Liver (tissue), 9 donors: ENCODE data around the gene NAV2. TPM values are rescaled to one million over a fixed set of nuclear protein-coding genes. Genes with fewer than 3 reads are reported as not detected.

Experiments
- DNase-seq: peaks from one replicate; pipeline ENCODE4 v3.0.0-alpha.2; 2017; ENCODE audit warnings: low spot score
- H3K27ac ChIP-seq, 2 donors: one replicate each; pipeline ENCODE4 v1.7.0; 2013; ENCODE audit warnings: inconsistent platforms in 2 of 2, low read length in 2 of 2, control low read depth in 1 of 2, low read depth in 1 of 2, mild to moderate bottlenecking in 1 of 2
- H3K27me3 ChIP-seq, 4 donors: one replicate each; pipeline versions ENCODE4 v1.6.1 to v1.7.0; 2013; ENCODE audit warnings: low read length in 3 of 4, inconsistent platforms in 1 of 4, mild to moderate bottlenecking in 1 of 4, moderate library complexity in 1 of 4; ENCODE audit not compliant: control insufficient read depth in 4 of 4, insufficient read depth in 4 of 4
- H3K36me3 ChIP-seq, 4 donors: one replicate each; pipeline versions ENCODE4 v1.6.1 to v1.7.0; 2013; ENCODE audit warnings: low read length in 3 of 4, mild to moderate bottlenecking in 3 of 4, low read depth in 1 of 4, moderate library complexity in 1 of 4; ENCODE audit not compliant: control insufficient read depth in 4 of 4, insufficient read depth in 3 of 4
- H3K4me1 ChIP-seq, 4 donors: one replicate each; pipeline versions ENCODE4 v1.6.1 to v1.7.0; 2013; ENCODE audit warnings: low read length in 3 of 4, mild to moderate bottlenecking in 3 of 4, moderate library complexity in 1 of 4; ENCODE audit not compliant: control insufficient read depth in 4 of 4, insufficient read depth in 4 of 4
- H3K4me3 ChIP-seq, 3 donors: one replicate each; pipeline versions ENCODE4 v1.6.1 to v1.7.0; 2013; ENCODE audit warnings: low read length in 3 of 3, control low read depth in 1 of 3, low read depth in 1 of 3, mild to moderate bottlenecking in 1 of 3
- H3K9ac ChIP-seq, 2 donors: one replicate each; pipeline ENCODE4 v1.7.0; 2013; ENCODE audit warnings: low read length in 2 of 2, mild to moderate bottlenecking in 2 of 2, moderate library complexity in 2 of 2, control low read depth in 1 of 2, low read depth in 1 of 2
- H3K9me3 ChIP-seq, 4 donors: one replicate each; pipeline versions ENCODE4 v1.6.1 to v1.7.0; 2013; ENCODE audit warnings: low read length in 3 of 4; ENCODE audit not compliant: control insufficient read depth in 4 of 4
- FOXA1 ChIP-seq: IDR thresholded peaks from 2 replicates; pipeline ENCODE4 v1.6.1; 2016; ENCODE audit warnings: antibody characterized with exemption
- GABPA ChIP-seq, 2 donors: IDR thresholded peaks in 1 of 2; conservative IDR thresholded peaks in 1 of 2; 2 replicates each; pipeline ENCODE4 v1.6.1; 2016; ENCODE audit warnings: antibody characterized with exemption in 2 of 2, mild to moderate bottlenecking in 1 of 2, moderate library complexity in 1 of 2
- HNF4A ChIP-seq, 2 donors: conservative IDR thresholded peaks; 2 replicates each; pipeline ENCODE4 v1.6.1; 2016; ENCODE audit warnings: antibody characterized with exemption in 2 of 2, mild to moderate bottlenecking in 2 of 2
- JUND ChIP-seq, 2 donors: IDR thresholded peaks; 2 replicates each; pipeline ENCODE4 v1.6.1; 2016; ENCODE audit warnings: antibody characterized with exemption in 2 of 2
- MAX ChIP-seq: IDR thresholded peaks from 2 replicates; pipeline ENCODE4 v1.6.1; 2016; ENCODE audit warnings: antibody characterized with exemption
- NR2F2 ChIP-seq: IDR thresholded peaks from 2 replicates; pipeline ENCODE4 v1.6.1; 2016; ENCODE audit warnings: antibody characterized with exemption
- RAD21 ChIP-seq, 2 donors: IDR thresholded peaks; 2 replicates each; pipeline ENCODE4 v1.6.1; 2016; ENCODE audit warnings: antibody characterized with exemption in 2 of 2, mild to moderate bottlenecking in 2 of 2
- REST ChIP-seq: IDR thresholded peaks from 2 replicates; pipeline ENCODE4 v1.6.1; 2016; ENCODE audit warnings: antibody characterized with exemption, mild to moderate bottlenecking
- RXRA ChIP-seq, 2 donors: IDR thresholded peaks; 2 replicates each; pipeline ENCODE4 v1.6.1; 2017 to 2018; ENCODE audit warnings: antibody characterized with exemption in 2 of 2, mild to moderate bottlenecking in 1 of 2
- YY1 ChIP-seq: IDR thresholded peaks from 2 replicates; pipeline ENCODE4 v1.6.1; 2016; ENCODE audit warnings: antibody characterized with exemption, mild to moderate bottlenecking
- ZBTB33 ChIP-seq: IDR thresholded peaks from 2 replicates; pipeline ENCODE4 v1.6.1; 2016; ENCODE audit warnings: antibody characterized with exemption
- WGBS: extraction: QIAGEN DNeasy Blood & Tissue Kit; methylation state at CpG from one replicate; pipeline ENCODE4 v1.1.7; 2013; 5-methylcytosine and 5-hydroxymethylcytosine counted together
- polyA plus RNA-seq, 2 donors: library from polyadenylated mRNA; stranded (reverse) in 1 of 2; unstranded in 1 of 2; fragments of 200-250 nt in 1 of 2; fragments of >200 nt in 1 of 2; fragmentation: Nextera tagmentation in 1 of 2; extraction: Ambion mirVana in 1 of 2; gene quantifications; one replicate each; pipeline versions ENCODE4 v1.2.1 to v1.2.3, GENCODE V29; 2013 to 2015
- total RNA-seq, 2 donors: library from RNA; depleted of rRNA; stranded (reverse); fragments of >200 nt; gene quantifications; one replicate each; pipeline ENCODE4 v1.2.3, GENCODE V29; 2014
- donor health status: healthy.
- donor health status: healthy.
- donor health status: healthy.
- donor health status: healthy.
- donor health status: healthy.

The NAV2 gene
- total and polyA plus RNA-seq, 4 donors: 6.3 to 20.5 (median 11.6) TPM

GRCh38 chr11:20099527-20099926, 386.9 kb downstream of the NAV2 start:
- Histone ChIP-seq H3K9ac (no peak overlapping the region), H3K27ac (no peak overlapping the region), H3K4me1 (no peaks in the 10 kb centered on the region), H3K36me3 (peaks cover 7 to 78% (median 67%) of the 10 kb centered on the region in 4 donors), H3K27me3 (no peaks in the 10 kb centered on the region), H3K4me3 (no peak overlapping the region), H3K9me3 (no peaks in the 10 kb centered on the region)
- no peak for TF ChIP-seq GABPA (IDR thresholded peaks at IDR 0.05 in 1 of 2, conservative IDR thresholded peaks at IDR 0.05 in 1 of 2)
- TF ChIP-seq MAX: no peak
- no peak for TF ChIP-seq JUND (IDR thresholded peaks at IDR 0.05)
- TF ChIP-seq RAD21 (IDR thresholded peaks at IDR 0.05): no peak
- WGBS: 87% methylated on average over 2 of the region's 2 CpGs
- no peak for DNase-seq

- no peaks in the 10 kb centered on the region for H3K4me1 ChIP-seq
- no peaks in the 10 kb centered on the region for H3K27me3 ChIP-seq
- no peak overlapping the region for H3K4me3 ChIP-seq
- peaks cover 6 to 72% (median 56%) of the 10 kb centered on the region in 4 donors for H3K36me3 ChIP-seq
- no peaks in the 10 kb centered on the region for H3K9me3 ChIP-seq
- no peak for TF ChIP-seq HNF4A (conservative IDR thresholded peaks at IDR 0.05)
- TF ChIP-seq NR2F2: no peak
- TF ChIP-seq FOXA1: no peak
- TF ChIP-seq RAD21 (IDR thresholded peaks at IDR 0.05): no peak
- no peak for TF ChIP-seq ZBTB33
- no peak for TF ChIP-seq YY1
- H3K27ac ChIP-seq: no peak overlapping the region
- H3K9ac ChIP-seq: no peak overlapping the region
- 80% methylated on average over 5 of the region's 5 CpGs for WGBS
- DNase-seq: no peak
Measured at GRCh38 chr11:20102397-20102796, 389.8 kb downstream of the NAV2 start.

GRCh38 chr11:20103281-20103680, 390.6 kb downstream of the NAV2 start:
- H3K9me3 ChIP-seq: no peaks in the 10 kb centered on the region
- TF ChIP-seq JUND (IDR thresholded peaks at IDR 0.05) (no peak), ZBTB33 (no peak), RXRA (IDR thresholded peaks at IDR 0.05) (no peak), REST (no peak), NR2F2 (no peak), FOXA1 (no peak)
- WGBS: 96% methylated on average over 7 of the region's 7 CpGs
- H3K36me3 ChIP-seq: peaks cover 6 to 72% (median 55%) of the 10 kb centered on the region in 4 donors
- no peaks in the 10 kb centered on the region for H3K27me3 ChIP-seq
- no peak for DNase-seq
- no peaks in the 10 kb centered on the region for H3K4me1 ChIP-seq
- no peak overlapping the region for H3K9ac ChIP-seq
- H3K27ac ChIP-seq: no peak overlapping the region
- no peak overlapping the region for H3K4me3 ChIP-seq
